Gastroesophageal sphincter (tissue), 3 donors: ENCODE results near the gene NTSR1.

Experiments used
- CTCF ChIP-seq, 4 experiments: fragments of 200-600 bp in 2 of 4; fragments of 450-650 bp in 2 of 4; sonication (generic) in 1 of 4; IDR thresholded peaks; one replicate each; pipeline ENCODE4 v1.5.1; 2017 to 2019; ENCODE audit warnings: antibody characterized with exemption in 4 of 4, mild to moderate bottlenecking in 2 of 4, moderate library complexity in 2 of 4
- EP300 ChIP-seq: sonication (generic); formaldehyde crosslinking; IDR thresholded peaks from one replicate; pipeline ENCODE4 v1.6.1; 2017; ENCODE audit warnings: antibody characterized with exemption, mild to moderate bottlenecking

DNA sequence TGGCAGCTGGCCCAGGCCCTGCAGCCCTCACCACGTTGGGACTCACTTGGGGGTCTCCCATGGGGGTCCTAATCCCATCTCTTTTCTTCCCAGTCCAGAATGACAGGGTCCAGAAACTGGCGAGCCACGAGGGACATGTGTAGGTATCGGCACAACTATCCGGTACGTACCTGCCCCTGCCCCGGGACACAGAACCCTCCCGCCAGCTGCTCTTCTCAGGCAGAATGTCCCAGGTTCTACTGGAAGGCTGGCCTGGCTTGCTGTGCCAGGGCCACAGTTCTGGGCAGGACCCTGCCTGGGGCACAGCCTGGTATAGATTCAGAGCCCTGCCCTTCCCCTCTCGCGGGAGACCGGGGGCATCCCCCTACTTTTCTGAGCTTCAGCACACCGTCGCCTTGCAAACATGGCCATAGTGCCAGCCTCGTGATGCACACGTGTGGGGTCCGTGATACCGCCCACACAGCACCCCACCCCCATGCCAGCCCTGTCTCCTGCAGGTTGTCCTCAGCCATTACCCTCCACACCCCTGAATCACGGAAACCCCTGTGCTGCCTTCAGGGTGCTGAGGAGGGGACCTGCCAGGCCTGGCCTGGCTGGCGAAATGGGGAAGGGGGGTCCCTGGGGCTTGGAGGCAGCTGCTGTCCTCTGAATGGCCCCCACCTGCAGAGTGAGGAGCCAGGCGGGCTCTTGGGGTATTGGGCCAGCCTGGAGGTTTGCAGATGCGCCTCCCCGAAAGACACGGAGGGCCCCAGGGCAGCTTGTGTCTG, 99.0 kb downstream of the NTSR1 start:
- no peak for TF ChIP-seq CTCF (IDR thresholded peaks at IDR 0.05)
- TF ChIP-seq EP300 = no peak
